Measurements from ENCODE around the gene LRRC7.
A peak's percentile ranks its signal among the peaks of the same experiment; 100 is the strongest.

Gene LRRC7

GRCh38 chr1:70061231-70061630 lies 493.5 kb downstream of the LRRC7 start:
- TF ChIP-seq CTCF (conservative IDR thresholded peaks at IDR 0.05; ENCODE audit: low read depth, low read length): no peak
- DNase-seq (ENCODE audit: low read depth): no peak
- no peak overlapping the region for H3K4me3 ChIP-seq (ENCODE audit: low read depth, low read length)

DNA sequence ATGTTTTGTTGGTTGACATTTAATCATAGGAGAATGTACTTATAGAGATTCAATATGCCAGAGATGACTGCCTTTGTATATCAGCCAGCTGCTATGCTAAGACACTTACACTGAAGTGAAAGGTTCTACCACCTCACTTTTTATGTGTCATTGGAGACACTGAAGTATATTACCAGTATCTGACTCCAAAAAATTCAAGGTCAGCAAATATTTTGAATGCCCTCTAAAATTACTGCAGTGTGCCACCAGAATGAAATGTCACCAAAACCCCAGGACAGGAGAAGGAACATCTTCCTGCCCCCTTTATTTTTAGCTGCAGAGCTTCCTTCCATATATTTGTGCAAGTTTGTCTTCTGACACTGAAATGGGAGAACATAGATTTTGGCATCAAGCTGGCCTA lies 496.1 kb downstream of the LRRC7 start:
- DNase-seq (ENCODE audit: low read depth): no peak
- H3K4me3 ChIP-seq (ENCODE audit: low read depth, low read length): no peak overlapping the region
- TF ChIP-seq CTCF (conservative IDR thresholded peaks at IDR 0.05; ENCODE audit: low read depth, low read length): no peak

GRCh38 chr1:70066711-70067110 lies 499.0 kb downstream of the LRRC7 start:
- no peak overlapping the region for H3K4me3 ChIP-seq (ENCODE audit: low read depth, low read length)
- DNase-seq (ENCODE audit: low read depth): no peak
- no peak for TF ChIP-seq CTCF (conservative IDR thresholded peaks at IDR 0.05; ENCODE audit: low read depth, low read length)

GRCh38 chr1:70071601-70072000 lies 503.9 kb downstream of the LRRC7 start:
- DNase-seq (ENCODE audit: low read depth): peak; percentile 72
- no peak overlapping the region for H3K4me3 ChIP-seq (ENCODE audit: low read depth, low read length)
- TF ChIP-seq CTCF (conservative IDR thresholded peaks at IDR 0.05; ENCODE audit: low read depth, low read length): no peak

- no peak overlapping the region for H3K4me3 ChIP-seq (ENCODE audit: low read depth, low read length)
- no peak for TF ChIP-seq CTCF (conservative IDR thresholded peaks at IDR 0.05; ENCODE audit: low read depth, low read length)
- DNase-seq (ENCODE audit: low read depth): peak; percentile 79
These were observed 504.6 kb downstream of the LRRC7 start for GRCh38 chr1:70072231-70072751.

DNA sequence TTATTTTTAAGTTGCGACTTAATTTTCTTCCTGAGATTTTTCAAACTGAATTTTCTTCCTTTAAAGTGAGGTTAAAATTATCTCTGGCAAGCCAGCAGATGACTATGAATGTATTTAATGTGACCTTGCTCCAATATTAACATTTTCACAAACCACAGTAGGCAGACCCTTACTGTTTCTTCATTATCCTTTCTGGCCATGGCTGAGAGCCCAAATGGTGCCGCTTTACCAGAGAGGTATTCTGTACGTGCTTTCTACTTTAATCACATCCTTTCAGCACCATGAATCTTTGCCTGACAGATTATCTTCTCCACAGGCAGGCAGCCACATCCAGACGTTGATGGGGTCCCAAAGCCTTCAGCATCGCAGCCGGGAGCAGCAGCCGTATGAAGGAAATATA lies 508.0 kb downstream of the LRRC7 start:
- DNase-seq (ENCODE audit: low read depth): peak; percentile 13
- H3K4me3 ChIP-seq (ENCODE audit: low read depth, low read length): no peak overlapping the region
- TF ChIP-seq CTCF (conservative IDR thresholded peaks at IDR 0.05; ENCODE audit: low read depth, low read length): no peak

DNA sequence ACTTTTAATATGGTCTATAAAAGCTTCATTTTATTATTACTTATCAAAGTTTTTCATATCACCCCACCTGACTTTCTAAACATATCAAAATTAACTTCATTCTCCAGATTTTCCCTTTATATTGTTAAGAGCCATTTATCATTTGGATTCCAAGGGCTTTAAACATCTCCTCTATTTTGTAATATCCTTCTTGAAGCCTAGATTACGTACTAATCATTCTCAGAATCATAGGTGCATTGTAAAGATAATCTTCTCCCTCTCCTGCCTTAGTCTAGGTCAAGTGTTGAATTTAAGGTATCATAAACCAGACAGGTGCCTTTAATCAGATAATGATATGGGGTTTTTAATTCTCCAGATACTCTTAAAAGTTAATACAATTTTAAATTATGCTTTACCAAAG lies 509.3 kb downstream of the LRRC7 start:
- TF ChIP-seq CTCF (conservative IDR thresholded peaks at IDR 0.05; ENCODE audit: low read depth, low read length): no peak
- DNase-seq (ENCODE audit: low read depth): no peak
- H3K4me3 ChIP-seq (ENCODE audit: low read depth, low read length): no peak overlapping the region

All from choroid plexus epithelial cell (primary cell).